Suprapubic skin (tissue), 4 donors: ENCODE data around the gene XRRA1. TPM values are rescaled to one million over a fixed set of nuclear protein-coding genes. Genes with fewer than 3 reads are reported as not detected.

ENCODE experiments used
- DNase-seq, 2 donors: peaks; one replicate each; pipeline ENCODE4 v3.0.0-alpha.2; 2019; ENCODE audit warnings: low spot score in 2 of 2
- H3K27ac ChIP-seq: fragments of 200-600 bp; sonication (generic); one replicate; pipeline ENCODE4 v1.5.1; 2019
- H3K27me3 ChIP-seq: fragments of 200-600 bp; sonication (generic); one replicate; pipeline ENCODE4 v1.5.1; 2019
- H3K36me3 ChIP-seq: fragments of 200-600 bp; sonication (generic); one replicate; pipeline ENCODE4 v1.5.1; 2019
- H3K4me1 ChIP-seq: fragments of 200-600 bp; sonication (generic); one replicate; pipeline ENCODE4 v1.5.1; 2019
- H3K4me3 ChIP-seq: fragments of 200-600 bp; sonication (generic); one replicate; pipeline ENCODE4 v1.5.1; 2019; ENCODE audit warnings: mild to moderate bottlenecking
- H3K9me3 ChIP-seq: fragments of 200-600 bp; sonication (generic); one replicate; pipeline ENCODE4 v1.5.1; 2019
- EP300 ChIP-seq: sonication (generic); formaldehyde crosslinking; IDR thresholded peaks from one replicate; pipeline ENCODE4 v1.6.1; 2017; ENCODE audit warnings: antibody characterized with exemption
- POLR2A ChIP-seq, 2 donors: fragments of 450-650 bp; IDR thresholded peaks; one replicate each; pipeline ENCODE4 v1.6.1; 2017; ENCODE audit warnings: antibody characterized with exemption in 2 of 2, mild to moderate bottlenecking in 2 of 2, moderate library complexity in 2 of 2
- POLR2AphosphoS5 ChIP-seq, 3 donors: sonication (generic); formaldehyde crosslinking; IDR thresholded peaks; one replicate each; pipeline ENCODE4 v1.6.1; 2017; ENCODE audit warnings: antibody characterized with exemption in 3 of 3
- WGBS: methylation state at CpG from one replicate; pipeline ENCODE4 v1.1.5; 2018; 5-methylcytosine and 5-hydroxymethylcytosine counted together
- total RNA-seq, 4 donors: library from RNA; depleted of rRNA; stranded (reverse); fragments of >200 nt; gene quantifications; one replicate each; pipeline ENCODE4 v1.1.0, GENCODE V29; 2016
- TF ChIP-seq, protein P1 (sequence below), 2 donors: fragments of 200-600 bp in 1 of 2; fragments of 450-650 bp in 1 of 2; sonication (generic) in 1 of 2; IDR thresholded peaks; one replicate each; pipeline ENCODE4 v1.5.1; 2016 to 2019; ENCODE audit warnings: antibody characterized with exemption in 2 of 2, mild to moderate bottlenecking in 1 of 2, moderate library complexity in 1 of 2

Gene XRRA1
- total RNA-seq, 4 donors from 2014 or later = 10.5 to 17.4 (median 13.7) TPM

DNA sequence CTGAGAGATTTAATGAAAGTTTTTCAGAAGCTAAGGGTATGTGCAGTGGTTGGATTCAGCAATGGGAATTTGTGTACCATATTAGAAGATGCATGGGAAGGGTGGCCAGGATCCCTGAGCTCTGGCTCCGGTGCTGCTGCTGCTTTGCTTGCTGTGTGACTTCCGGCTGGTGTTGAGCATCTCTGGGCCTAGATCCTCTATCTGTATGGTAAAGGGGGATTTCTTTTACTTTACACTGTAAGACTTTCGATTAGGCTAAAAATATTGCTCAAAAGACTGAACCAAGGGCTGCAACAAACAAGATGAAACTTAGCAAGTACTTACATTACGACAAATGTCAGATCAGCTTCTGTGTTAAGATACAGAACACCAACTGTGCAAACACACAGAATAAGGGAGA lies 39.1 kb downstream of the XRRA1 start:
- H3K27me3 ChIP-seq = no peaks in the 10 kb centered on the region
- H3K4me3 ChIP-seq = no peak overlapping the region
- 65% methylated on average over 4 of the region's 4 CpGs for WGBS
- no peak for DNase-seq
- no peaks in the 10 kb centered on the region for H3K9me3 ChIP-seq
- no peaks in the 10 kb centered on the region for H3K4me1 ChIP-seq
- H3K27ac ChIP-seq = no peak overlapping the region
- peaks cover 71% of the 10 kb centered on the region for H3K36me3 ChIP-seq
- TF ChIP-seq, protein P1, sequence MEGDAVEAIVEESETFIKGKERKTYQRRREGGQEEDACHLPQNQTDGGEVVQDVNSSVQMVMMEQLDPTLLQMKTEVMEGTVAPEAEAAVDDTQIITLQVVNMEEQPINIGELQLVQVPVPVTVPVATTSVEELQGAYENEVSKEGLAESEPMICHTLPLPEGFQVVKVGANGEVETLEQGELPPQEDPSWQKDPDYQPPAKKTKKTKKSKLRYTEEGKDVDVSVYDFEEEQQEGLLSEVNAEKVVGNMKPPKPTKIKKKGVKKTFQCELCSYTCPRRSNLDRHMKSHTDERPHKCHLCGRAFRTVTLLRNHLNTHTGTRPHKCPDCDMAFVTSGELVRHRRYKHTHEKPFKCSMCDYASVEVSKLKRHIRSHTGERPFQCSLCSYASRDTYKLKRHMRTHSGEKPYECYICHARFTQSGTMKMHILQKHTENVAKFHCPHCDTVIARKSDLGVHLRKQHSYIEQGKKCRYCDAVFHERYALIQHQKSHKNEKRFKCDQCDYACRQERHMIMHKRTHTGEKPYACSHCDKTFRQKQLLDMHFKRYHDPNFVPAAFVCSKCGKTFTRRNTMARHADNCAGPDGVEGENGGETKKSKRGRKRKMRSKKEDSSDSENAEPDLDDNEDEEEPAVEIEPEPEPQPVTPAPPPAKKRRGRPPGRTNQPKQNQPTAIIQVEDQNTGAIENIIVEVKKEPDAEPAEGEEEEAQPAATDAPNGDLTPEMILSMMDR (IDR thresholded peaks at IDR 0.05) = no peak
- TF ChIP-seq POLR2AphosphoS5 (IDR thresholded peaks at IDR 0.05) = no peak
- TF ChIP-seq EP300 = no peak
- no peak for TF ChIP-seq POLR2A (IDR thresholded peaks at IDR 0.05)

DNA sequence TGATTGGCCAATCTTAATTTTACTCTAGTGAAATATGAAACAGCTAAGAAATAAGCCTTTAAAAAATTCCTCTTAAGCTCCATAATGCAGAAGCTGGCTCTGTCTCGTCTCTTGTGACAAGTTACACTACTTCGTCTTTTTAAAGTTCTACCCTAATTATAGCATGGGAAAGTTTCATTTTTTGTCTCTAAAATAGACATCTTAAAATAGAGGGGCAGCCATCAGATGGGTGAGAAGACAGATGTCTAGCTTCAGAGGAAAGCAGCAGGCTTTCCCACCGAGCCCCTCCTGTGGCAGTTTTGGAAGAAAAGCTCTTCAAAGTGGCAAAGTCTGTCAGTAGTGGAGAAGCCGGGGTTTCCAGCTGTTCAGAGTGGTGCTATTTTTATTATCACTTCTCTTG lies 39.5 kb downstream of the XRRA1 start:
- H3K36me3 ChIP-seq = peaks cover 69% of the 10 kb centered on the region
- no peak for DNase-seq
- H3K27ac ChIP-seq = no peak overlapping the region

DNA sequence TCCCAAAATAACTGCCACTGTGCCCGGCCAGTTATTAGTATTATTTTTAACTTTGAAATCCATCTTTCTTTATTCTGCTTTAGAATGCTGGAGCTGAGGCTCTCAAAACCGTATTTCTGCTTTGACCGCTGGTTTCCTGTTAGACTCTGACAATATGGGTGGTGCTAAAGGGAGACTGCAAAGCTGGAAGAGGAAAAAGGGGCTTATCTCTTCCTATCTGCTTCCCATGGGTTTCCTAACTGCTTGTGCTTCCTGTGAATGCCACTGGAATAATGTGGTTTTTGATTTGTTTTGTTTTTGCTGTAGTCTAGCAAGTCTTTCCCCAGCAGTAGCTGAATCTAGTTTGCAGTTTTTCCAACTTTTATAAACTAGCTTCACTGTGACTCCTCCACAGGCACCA lies 43.6 kb downstream of the XRRA1 start:
- H3K27ac ChIP-seq = no peak overlapping the region

More for the DNA sequence above, 39.5 kb downstream of the XRRA1 start:
- no peak overlapping the region for H3K4me3 ChIP-seq
- H3K4me1 ChIP-seq = no peaks in the 10 kb centered on the region
- no peaks in the 10 kb centered on the region for H3K27me3 ChIP-seq
- no peaks in the 10 kb centered on the region for H3K9me3 ChIP-seq
- TF ChIP-seq POLR2A (IDR thresholded peaks at IDR 0.05) = no peak
- TF ChIP-seq, protein P1 (IDR thresholded peaks at IDR 0.05) = no peak
- no peak for TF ChIP-seq EP300
- no peak for TF ChIP-seq POLR2AphosphoS5 (IDR thresholded peaks at IDR 0.05)
- 74% methylated on average over 4 of the region's 4 CpGs for WGBS

DNA sequence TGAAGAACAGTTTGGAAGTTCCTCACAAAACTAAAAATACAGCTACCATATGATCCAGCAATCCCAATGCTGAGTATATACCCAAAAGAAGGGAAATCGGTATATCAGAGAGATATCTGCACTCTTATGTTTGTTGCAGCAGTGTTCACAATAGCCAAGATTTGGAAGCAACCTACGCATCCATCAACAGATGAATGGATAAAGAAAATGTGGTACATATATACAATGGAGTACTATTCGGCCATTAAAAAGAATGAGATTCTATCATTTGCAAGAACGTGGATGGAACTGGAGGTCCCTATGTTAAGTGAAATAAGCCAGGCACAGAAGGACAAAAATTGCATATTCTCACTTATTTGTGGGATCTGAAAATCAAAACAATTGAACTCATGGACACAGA lies 46.5 kb downstream of the XRRA1 start:
- no peak for TF ChIP-seq POLR2A (IDR thresholded peaks at IDR 0.05)
- TF ChIP-seq EP300 = no peak
- TF ChIP-seq POLR2AphosphoS5 (IDR thresholded peaks at IDR 0.05) = no peak
- TF ChIP-seq, protein P1 (IDR thresholded peaks at IDR 0.05) = no peak

More for the DNA sequence above, 43.6 kb downstream of the XRRA1 start:
- H3K27me3 ChIP-seq = no peaks in the 10 kb centered on the region
- no peak overlapping the region for H3K4me3 ChIP-seq
- DNase-seq = no peak
- peaks cover 56% of the 10 kb centered on the region for H3K36me3 ChIP-seq
- H3K9me3 ChIP-seq = peaks cover 7% of the 10 kb centered on the region
- H3K4me1 ChIP-seq = no peaks in the 10 kb centered on the region
- WGBS = 63% methylated on average over 3 of the region's 3 CpGs
- TF ChIP-seq EP300 = no peak
- TF ChIP-seq, protein P1 (IDR thresholded peaks at IDR 0.05) = no peak

DNA sequence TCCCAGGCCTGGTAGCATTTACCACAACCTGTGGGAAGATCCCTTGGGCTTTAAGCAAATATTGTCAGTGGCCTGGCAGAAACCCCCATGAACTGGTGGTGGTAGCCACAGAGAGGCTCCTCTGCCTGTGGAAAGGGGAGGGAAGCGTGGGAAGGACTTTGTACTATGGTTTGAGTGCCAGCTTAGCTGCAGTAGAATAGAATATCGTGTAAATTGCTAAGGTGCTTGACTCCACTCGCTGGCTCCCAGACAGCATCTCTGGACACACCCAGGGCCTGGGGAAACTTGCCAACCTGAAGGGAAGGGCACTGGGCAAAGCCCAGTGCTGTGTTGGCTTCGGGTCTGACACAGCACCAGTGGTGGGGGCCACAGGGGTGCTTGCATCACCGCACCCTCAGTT lies 52.6 kb downstream of the XRRA1 start:
- Histone ChIP-seq H3K27ac (no peak overlapping the region), H3K4me3 (no peak overlapping the region), H3K4me1 (no peaks in the 10 kb centered on the region), H3K9me3 (no peaks in the 10 kb centered on the region), H3K27me3 (no peaks in the 10 kb centered on the region), H3K36me3 (peaks cover 19% of the 10 kb centered on the region)
- TF ChIP-seq POLR2A (IDR thresholded peaks at IDR 0.05) (no peak), EP300 (no peak), POLR2AphosphoS5 (IDR thresholded peaks at IDR 0.05) (no peak)
- TF ChIP-seq, protein P1 (IDR thresholded peaks at IDR 0.05) = no peak
- DNase-seq = no peak
- 82% methylated on average over 4 of the region's 5 CpGs for WGBS

More for the DNA sequence above, 46.5 kb downstream of the XRRA1 start:
- 95% methylated on average over 4 of the region's 4 CpGs for WGBS
- Histone ChIP-seq H3K4me3 (no peak overlapping the region), H3K9me3 (peaks cover 7% of the 10 kb centered on the region), H3K27ac (no peak overlapping the region), H3K27me3 (no peaks in the 10 kb centered on the region), H3K4me1 (no peaks in the 10 kb centered on the region), H3K36me3 (peaks cover 27% of the 10 kb centered on the region)
- no peak for DNase-seq
